CD4-positive, alpha-beta T cell treated with Interleukin-4 for 4 hours (primary cell): ENCODE data around the gene CDX2.

ENCODE experiments used
- DNase-seq: peaks from one replicate; pipeline ENCODE4 v3.0.0-alpha.2; 2020

CDX2 gene

GRCh38 chr13:27978301-27978968, 9.3 kb upstream of the CDX2 start:
- DNase-seq: no peak

- no peak for DNase-seq
These were observed 8.6 kb upstream of the CDX2 start for GRCh38 chr13:27977476-27978300.

- DNase-seq: no peak
These were observed 7.4 kb upstream of the CDX2 start for GRCh38 chr13:27976362-27977091.

GRCh38 chr13:27975564-27976361, 6.6 kb upstream of the CDX2 start:
- no peak for DNase-seq

GRCh38 chr13:27973961-27974662, 5.0 kb upstream of the CDX2 start:
- no peak for DNase-seq

GRCh38 chr13:27973291-27973690, 4.2 kb upstream of the CDX2 start:
- no peak for DNase-seq

GRCh38 chr13:27972478-27972820, 3.3 kb upstream of the CDX2 start:
- DNase-seq: no peak

- DNase-seq: no peak
These were observed 2.8 kb upstream of the CDX2 start for GRCh38 chr13:27971776-27972477.

- no peak for DNase-seq
These were observed 2.1 kb upstream of the CDX2 start for GRCh38 chr13:27971236-27971645.

- no peak for DNase-seq
These were observed 1.5 kb upstream of the CDX2 start for GRCh38 chr13:27970382-27971235.

- no peak for DNase-seq
These were observed 733 bp upstream of the CDX2 start for GRCh38 chr13:27969866-27970229.

GRCh38 chr13:27968316-27969081, 616 bp downstream of the CDX2 start:
- no peak for DNase-seq

GRCh38 chr13:27967736-27968315, 1.3 kb downstream of the CDX2 start:
- no peak for DNase-seq

- DNase-seq: no peak
These were observed 1.8 kb downstream of the CDX2 start for GRCh38 chr13:27967203-27967735.

- no peak for DNase-seq
These were observed 2.4 kb downstream of the CDX2 start for GRCh38 chr13:27966641-27967202.

- no peak for DNase-seq
These were observed 3.1 kb downstream of the CDX2 start for GRCh38 chr13:27965740-27966640.

GRCh38 chr13:27965343-27965739, 3.8 kb downstream of the CDX2 start:
- DNase-seq: no peak
